ENCODE data around the gene ADAMTSL1.

ADAMTSL1 gene

DNA sequence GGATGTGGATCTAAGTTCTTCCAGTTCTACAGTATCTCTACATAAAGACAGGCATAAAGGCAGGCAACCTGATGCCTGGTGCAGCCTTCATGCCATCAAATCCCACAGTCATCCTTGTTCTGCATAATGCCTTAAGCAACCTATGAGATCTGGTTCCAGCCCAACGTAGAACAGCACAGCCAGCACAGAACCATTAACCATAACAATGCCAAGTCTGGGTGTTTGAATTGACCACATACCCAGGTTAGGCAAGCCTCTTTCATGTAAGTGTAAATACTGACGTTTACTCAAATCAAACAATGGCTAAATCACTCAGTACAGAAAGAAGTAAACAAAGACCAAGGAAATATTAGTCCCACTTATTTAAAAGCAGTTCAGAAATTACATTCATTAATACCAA lies 195.0 kb downstream of the ADAMTSL1 start:
- DNase-seq (ENCODE audit: insufficient read length, low spot score) (no peak), FAIRE-seq (no peak)
- no peak for TF ChIP-seq POLR2A (IDR thresholded peaks at IDR 0.05; ENCODE audit: low read depth, low read length)

- TF ChIP-seq POLR2A (IDR thresholded peaks at IDR 0.05; ENCODE audit: low read depth, low read length), result no peak
- FAIRE-seq (no peak), DNase-seq (ENCODE audit: insufficient read length, low spot score) (no peak)
Observed at GRCh38 chr9:18672706-18673105, 198.8 kb downstream of the ADAMTSL1 start.

DNA sequence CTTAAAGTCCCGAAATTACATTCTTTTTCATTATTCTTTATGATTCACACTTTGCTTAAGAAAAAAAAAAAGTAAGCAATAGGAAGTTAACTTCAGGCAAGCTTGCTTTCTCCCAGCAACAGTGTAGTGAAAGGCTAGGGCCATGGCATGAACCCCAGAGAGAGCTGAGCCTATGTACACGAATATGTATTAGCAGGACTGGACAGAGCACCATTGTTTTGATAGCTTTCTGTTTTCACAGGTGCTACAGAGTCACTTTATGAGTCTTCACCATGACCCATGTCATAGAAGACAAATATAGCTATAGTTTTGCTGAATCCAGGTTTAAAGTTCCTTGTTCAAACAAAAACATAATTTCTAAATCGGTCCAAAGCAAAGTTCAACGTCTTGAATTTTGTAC lies 199.2 kb downstream of the ADAMTSL1 start:
- TF ChIP-seq POLR2A (IDR thresholded peaks at IDR 0.05; ENCODE audit: low read depth, low read length), result no peak
- peak; percentile 27 for FAIRE-seq
- no peak for DNase-seq (ENCODE audit: insufficient read length, low spot score)

DNA sequence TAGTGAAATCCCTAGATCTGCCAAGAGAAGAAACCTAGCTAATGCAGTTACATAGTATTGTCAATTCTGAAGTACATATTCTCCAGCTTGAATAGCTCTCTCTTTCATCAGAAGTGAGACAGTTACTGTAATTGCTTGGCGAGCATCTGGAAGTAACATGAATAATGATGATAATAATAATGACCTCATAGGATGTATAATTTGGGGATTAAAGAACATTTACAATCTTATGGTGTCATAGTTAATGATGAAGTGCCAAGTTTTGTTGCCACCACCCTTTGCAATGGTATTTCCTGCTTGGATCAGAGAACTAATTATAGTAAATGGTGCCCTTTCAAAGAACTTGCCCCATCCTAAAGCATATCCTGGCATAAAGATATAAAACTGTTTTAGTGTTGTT lies 201.4 kb downstream of the ADAMTSL1 start:
- no peak for TF ChIP-seq POLR2A (IDR thresholded peaks at IDR 0.05; ENCODE audit: low read depth, low read length)
- peak; percentile 60 for FAIRE-seq
- DNase-seq (ENCODE audit: insufficient read length, low spot score), result no peak

DNA sequence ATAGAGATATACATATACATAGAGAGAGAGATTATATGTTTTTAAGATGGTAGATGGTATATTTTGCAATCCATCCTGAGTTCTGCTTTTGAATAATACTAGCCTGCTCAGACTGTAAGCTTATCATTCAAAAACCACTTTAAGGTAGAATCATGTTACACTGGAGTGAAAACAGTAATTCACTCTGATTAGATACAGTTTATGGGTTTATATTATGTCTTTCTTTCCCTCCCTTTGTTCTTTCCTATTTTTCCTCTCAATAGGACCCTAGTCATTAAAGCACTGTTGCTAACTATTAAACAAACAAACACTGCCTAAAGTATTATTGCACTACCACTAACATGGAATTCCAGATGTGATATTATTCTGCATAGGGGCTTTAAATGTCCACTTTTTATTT lies 202.0 kb downstream of the ADAMTSL1 start:
- DNase-seq (ENCODE audit: insufficient read length, low spot score) (no peak), FAIRE-seq (no peak)
- TF ChIP-seq POLR2A (IDR thresholded peaks at IDR 0.05; ENCODE audit: low read depth, low read length), result no peak

- no peak for TF ChIP-seq POLR2A (IDR thresholded peaks at IDR 0.05; ENCODE audit: low read depth, low read length)
- DNase-seq (ENCODE audit: insufficient read length, low spot score) (no peak), FAIRE-seq (no peak)
Observed at GRCh38 chr9:18676525-18676924, 202.6 kb downstream of the ADAMTSL1 start.

- FAIRE-seq (no peak), DNase-seq (ENCODE audit: insufficient read length, low spot score) (no peak)
- no peak for TF ChIP-seq POLR2A (IDR thresholded peaks at IDR 0.05; ENCODE audit: low read depth, low read length)
Observed at GRCh38 chr9:18678821-18679590, 205.1 kb downstream of the ADAMTSL1 start.

- FAIRE-seq, result no peak
- DNase-seq (ENCODE audit: insufficient read length, low spot score), result no peak
- TF ChIP-seq POLR2A (IDR thresholded peaks at IDR 0.05; ENCODE audit: low read depth, low read length), result no peak
Observed at GRCh38 chr9:18682907-18683306, 209.0 kb downstream of the ADAMTSL1 start.

DNA sequence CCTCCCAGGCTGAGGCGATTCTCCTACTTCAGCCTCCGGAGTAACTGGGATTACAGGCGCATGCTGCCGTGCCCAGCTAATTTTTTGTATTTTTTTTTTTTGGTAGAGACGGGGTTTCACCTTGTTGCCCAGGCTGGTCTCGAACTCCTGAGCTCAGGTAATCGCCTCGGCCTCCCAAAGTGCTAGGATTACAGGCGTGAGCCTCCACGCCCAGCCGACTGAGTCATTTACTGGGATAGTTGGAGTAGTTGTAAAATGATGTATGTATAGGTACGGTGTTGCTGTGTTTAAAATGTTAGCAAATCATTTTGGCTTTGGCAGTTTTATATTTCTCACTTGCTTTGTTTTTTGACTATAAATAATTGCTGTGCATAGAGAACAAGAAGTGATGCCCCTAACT lies 209.4 kb downstream of the ADAMTSL1 start:
- TF ChIP-seq POLR2A (IDR thresholded peaks at IDR 0.05; ENCODE audit: low read depth, low read length), result no peak
- no peak for FAIRE-seq
- no peak for DNase-seq (ENCODE audit: insufficient read length, low spot score)

DNA sequence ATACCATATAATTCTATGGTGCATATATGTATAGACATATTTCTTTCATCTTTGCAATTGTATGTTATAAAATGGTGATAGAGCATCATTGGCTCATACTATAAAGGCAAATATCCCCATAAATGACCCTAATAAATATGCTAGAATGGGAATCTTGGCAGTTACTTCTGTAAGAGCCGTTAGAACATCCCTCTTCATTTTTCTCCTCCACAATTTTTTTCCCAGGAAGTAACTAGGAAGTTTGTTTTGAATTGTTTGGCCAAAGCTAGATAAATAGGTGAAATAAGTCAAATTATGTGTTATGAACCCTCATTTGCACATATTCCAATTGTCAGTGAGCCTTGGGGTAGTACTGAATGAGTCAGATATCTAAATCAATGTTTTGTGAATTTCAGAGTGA lies 209.9 kb downstream of the ADAMTSL1 start:
- DNase-seq (ENCODE audit: insufficient read length, low spot score) (no peak), FAIRE-seq (no peak)
- no peak for TF ChIP-seq POLR2A (IDR thresholded peaks at IDR 0.05; ENCODE audit: low read depth, low read length)

DNA sequence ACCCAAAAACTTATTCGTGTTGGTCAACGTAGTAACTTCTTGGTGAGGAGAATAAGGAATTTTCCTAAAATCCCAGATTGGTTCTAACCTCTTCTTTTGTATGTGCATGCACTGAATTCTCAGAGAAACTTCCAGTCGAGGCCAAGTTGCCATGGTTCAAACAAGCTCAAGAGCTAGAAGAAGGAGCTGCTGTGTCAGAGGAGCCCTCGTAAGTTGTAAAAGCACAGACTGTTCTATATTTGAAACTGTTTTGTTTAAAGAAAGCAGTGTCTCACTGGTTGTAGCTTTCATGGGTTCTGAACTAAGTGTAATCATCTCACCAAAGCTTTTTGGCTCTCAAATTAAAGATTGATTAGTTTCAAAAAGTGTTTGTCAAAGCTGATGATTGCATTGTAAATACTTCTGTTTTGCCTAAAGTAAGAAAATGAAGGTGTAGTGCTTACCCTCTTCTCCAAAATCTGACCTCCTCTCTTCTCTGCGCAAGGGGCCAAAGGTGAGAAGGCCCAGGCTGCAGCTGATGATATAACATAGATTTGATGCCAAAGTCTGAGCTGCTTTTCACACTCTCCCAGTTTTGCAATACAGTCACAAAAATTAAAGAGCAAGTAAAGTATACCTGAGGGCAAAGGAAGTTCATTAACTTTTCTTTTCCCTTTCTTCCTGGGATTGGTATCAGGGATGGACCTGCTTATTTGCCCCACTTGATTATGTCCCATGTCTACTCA lies 210.8 kb downstream of the ADAMTSL1 start:
- DNase-seq (ENCODE audit: insufficient read length, low spot score) (no peak), FAIRE-seq (no peak)
- TF ChIP-seq POLR2A (IDR thresholded peaks at IDR 0.05; ENCODE audit: low read depth, low read length), result no peak

DNA sequence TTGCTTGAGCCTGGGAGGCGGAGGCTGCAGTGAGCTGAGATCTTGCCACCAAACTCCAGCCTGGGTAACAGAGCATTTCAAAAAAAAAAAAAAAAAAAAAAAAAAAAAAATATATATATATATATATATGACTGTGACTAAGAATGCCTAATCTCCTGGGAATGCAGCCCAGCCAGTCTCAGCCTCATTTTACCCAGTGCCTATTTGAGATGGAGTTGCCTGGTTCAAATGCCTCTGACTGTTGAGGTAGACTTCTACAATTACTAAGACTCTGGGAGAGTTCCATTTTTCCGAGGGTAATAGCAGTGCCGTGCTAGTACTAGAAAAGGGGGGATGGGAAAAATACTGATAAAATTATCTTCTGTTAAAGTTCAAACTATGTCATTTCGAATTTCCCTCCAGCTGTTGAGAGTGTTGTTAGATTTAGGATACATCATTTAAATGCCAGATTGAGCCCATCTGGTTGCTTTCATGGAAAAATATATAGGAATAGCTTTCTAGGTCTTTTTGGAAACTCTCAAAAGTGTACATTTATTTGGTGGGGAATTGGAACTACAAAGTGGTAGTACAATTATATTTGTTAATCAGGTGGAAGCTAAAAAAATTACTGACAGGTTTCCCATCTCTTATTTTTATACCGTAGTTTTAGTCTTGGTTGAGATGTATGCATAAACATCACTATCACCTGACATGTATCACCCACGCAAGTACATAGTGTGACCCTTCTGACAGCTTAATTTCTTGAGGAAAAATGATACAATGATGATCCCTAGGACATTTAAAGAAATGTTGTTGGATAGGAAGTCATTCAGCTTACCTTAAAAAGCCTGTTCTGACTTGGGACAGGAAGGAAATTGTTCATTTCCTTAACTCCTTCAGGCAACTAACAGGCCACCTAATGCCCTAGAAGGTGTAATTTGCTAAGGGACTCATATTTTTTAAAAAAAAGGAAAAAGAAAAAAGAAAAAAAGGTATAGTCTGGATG lies 214.9 kb downstream of the ADAMTSL1 start:
- DNase-seq (ENCODE audit: insufficient read length, low spot score) (no peak), FAIRE-seq (no peak)
- no peak for TF ChIP-seq POLR2A (IDR thresholded peaks at IDR 0.05; ENCODE audit: low read depth, low read length)

DNA sequence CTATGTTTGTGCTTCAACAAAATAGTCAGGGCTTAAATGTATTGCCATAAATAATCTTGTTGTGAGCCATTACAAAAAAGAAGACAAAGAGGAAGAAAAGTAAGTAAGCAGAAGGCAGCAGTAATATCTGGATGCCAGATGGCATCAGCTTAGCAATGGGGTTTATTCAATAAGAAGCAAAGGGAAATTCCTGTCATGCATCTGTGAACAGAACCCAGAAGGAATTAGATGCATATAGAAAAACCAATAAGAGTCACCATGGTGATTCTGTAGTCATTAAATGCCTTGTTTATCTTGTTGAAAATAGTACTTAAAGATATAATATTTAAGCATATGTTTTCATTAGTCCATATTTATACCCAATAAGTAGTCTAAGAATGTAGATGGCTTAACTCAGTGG lies 216.0 kb downstream of the ADAMTSL1 start:
- no peak for FAIRE-seq
- TF ChIP-seq POLR2A (IDR thresholded peaks at IDR 0.05; ENCODE audit: low read depth, low read length), result no peak
- DNase-seq (ENCODE audit: insufficient read length, low spot score), result no peak

DNA sequence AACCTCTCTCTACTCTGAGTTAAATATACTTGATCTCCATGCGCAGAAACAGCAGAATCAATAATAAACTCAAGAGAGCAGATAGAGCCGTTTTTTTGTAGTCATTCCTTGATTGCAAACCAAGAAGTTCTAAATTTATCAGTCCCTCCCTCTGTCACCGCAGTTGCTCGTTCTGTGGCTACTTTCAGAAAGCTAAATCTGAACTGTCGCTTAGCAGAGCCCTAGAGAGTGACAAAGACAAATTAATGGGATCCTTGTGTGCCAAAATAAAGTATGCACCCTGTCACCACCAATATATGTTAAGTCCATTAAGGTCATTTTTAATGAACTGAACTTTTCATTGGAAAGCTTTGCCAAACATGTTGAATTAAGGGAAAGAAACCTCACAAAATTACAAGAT lies 218.3 kb downstream of the ADAMTSL1 start:
- FAIRE-seq, result no peak

More for the DNA sequence above, 218.3 kb downstream of the ADAMTSL1 start:
- DNase-seq (ENCODE audit: insufficient read length, low spot score), result no peak
- no peak for TF ChIP-seq POLR2A (IDR thresholded peaks at IDR 0.05; ENCODE audit: low read depth, low read length)

Data from H54 (cell line).